ENCODE results near the gene EVX2. TPM values are rescaled to one million over a fixed set of nuclear protein-coding genes. Genes with fewer than 3 reads are reported as not detected.

The EVX2 gene
- total RNA-seq, 1 donor from 2014 or later = not detected

GRCh38 chr2:176100547-176101140, 16.9 kb upstream of the EVX2 start:
- ATAC-seq (ENCODE audit: poor library complexity) (no peak), DNase-seq (no peak)
- intact Hi-C loops (cut with DNase I) = no loop called here

- intact Hi-C loops (cut with DNase I) = loop anchor here (5.0 kb wide), 1 partner anchor 733 kb away; no protein-coding TSS in a partner anchor
- no peak for ATAC-seq (ENCODE audit: poor library complexity)
- no peak for DNase-seq
Measured at GRCh38 chr2:176099728-176100546, 16.2 kb upstream of the EVX2 start, which contains the start of gene HOXD12. Gene HOXD12, plus strand, starts transcription at chr2:176099795. Its CDS starts 7 bp downstream, at chr2:176099802.

GRCh38 chr2:176099159-176099727, 15.5 kb upstream of the EVX2 start:
- no peak for ATAC-seq (ENCODE audit: poor library complexity)
- DNase-seq = no peak
- intact Hi-C loops (cut with DNase I) = loop anchor here (5.0 kb wide), 1 partner anchor 732 kb away; no protein-coding TSS in a partner anchor

DNA sequence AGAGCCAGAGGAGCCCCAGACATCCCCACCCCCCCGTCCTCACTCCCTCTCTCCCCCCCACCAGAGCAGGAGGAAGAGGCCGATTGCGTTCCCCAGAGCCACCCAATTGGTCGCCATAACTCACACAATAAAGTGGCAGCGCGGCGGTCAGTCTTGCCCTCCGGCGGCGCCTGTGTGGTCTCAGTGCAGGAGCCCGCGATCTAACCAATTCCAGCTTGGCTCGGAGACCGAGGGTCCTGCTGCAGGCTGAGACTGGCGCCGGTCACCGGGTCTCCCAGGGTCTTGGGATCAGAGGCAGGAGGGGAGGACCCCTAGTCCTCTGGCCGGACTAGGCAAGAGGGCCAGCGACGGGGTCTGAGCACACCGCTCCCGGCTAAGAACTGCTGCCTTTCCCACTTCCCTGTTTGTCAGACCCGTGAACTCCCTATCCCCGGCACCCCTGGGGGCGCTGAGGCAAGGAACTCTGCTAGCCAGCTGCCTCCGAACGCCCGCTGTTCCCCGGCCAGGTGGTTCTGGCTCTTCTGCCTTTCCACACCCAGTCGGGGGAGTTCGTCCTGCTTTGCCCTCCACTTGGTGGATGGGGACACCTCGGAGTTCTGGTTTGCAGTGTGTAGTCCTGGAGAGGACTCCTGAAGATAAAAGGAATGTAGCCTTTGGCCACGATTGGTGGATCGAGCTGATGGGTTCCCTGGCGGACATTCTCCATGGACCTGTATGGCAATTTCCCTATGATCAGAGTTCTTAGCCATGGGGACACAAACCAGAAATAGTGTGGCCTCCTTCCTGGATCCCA, 14.8 kb upstream of the EVX2 start:
- intact Hi-C loops (cut with DNase I) = loop anchor here (5.0 kb wide), 1 partner anchor 731 kb away; no protein-coding TSS in a partner anchor
- DNase-seq = no peak
- peak; percentile 10 for ATAC-seq (ENCODE audit: poor library complexity)

GRCh38 chr2:176097820-176098365, 14.1 kb upstream of the EVX2 start:
- DNase-seq (no peak), ATAC-seq (ENCODE audit: poor library complexity) (no peak)
- intact Hi-C loops (cut with DNase I) = loop anchor here (5.0 kb wide), 1 partner anchor 731 kb away; no protein-coding TSS in a partner anchor

DNA sequence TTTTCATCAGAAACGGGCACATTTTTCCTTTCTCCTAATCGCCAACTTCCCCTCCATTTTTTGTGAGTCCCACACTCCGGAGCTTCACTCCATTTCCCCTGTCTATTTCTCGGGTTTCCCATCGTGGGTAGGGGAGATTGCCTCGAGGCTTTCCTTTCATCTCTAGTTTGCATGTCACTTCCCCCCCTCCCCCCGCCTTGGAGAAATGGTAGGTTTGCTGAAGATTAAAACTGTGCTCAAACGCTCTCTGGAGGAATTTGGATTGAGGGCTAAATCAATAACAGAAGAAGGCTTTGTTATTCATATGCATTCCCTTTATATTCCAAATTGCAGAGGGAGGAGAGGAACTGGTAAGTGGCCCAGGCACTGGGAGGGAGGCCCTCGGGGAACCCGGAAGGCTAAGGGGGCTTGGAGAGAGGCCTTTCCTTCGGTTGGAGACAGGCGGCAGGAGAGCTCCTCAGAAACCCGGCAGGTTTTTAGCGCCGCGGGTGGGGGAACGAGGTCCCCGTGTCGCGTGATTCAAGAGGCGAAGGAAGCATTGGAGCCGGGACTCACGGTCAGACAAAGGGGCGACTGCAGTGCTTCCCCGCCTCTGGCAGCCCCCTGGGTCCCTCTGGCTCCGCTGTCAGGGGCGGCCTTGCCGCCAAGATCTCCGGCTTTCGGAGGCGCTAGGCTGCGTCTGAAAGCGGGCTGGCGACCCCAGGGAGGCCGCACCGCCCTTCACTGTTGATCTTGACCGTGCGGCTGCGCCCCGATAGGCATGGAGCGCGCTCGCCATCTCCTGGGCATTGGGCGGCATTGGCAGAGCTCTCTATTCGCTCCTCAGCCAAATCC, 13.4 kb upstream of the EVX2 start:
- DNase-seq (peak; percentile 72), ATAC-seq (ENCODE audit: poor library complexity) (peak; percentile 94)
- intact Hi-C loops (cut with DNase I) = loop anchor here (5.0 kb wide), 1 partner anchor 730 kb away; no protein-coding TSS in a partner anchor

DNA sequence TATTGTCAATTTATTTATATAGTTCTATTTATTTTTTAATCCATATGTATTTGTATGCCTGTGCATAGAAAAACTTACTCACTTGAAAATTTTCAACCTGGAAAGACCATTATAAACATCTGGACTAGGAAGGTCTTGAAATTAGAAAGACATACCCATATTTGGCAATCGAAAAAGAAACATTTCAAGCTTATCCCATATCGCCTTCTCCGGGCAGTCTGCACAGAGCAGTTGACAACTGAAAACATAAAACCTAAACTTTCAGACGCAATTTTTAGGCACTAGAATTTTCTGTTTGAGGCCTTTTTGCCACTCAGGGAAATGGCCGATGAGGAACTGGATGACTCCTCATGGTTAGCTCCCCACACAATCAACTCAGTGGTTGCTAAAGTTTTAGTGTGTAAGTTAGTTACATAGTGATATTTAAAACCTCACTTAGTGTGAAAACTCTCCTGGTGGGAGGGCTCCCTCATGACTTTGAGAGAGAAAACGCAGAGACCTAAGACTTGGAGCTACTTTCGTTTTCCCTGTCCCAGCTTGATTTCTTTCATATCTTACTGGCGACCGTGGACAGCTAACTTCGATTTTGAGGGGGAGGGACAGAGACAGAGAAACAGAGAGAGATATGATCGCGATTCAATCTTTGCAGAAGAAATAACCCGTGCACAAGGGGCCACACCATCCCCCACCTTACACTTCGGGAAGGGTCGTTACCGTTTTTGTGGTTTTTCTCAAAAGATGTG, 12.7 kb upstream of the EVX2 start:
- no peak for ATAC-seq (ENCODE audit: poor library complexity)
- intact Hi-C loops (cut with DNase I) = loop anchor here (5.0 kb wide), 1 partner anchor 729 kb away; no protein-coding TSS in a partner anchor
- no peak for DNase-seq

GRCh38 chr2:176095421-176095820, 11.7 kb upstream of the EVX2 start:
- DNase-seq (no peak), ATAC-seq (ENCODE audit: poor library complexity) (no peak)
- intact Hi-C loops (cut with DNase I) = loop anchor here (5.0 kb wide), 1 partner anchor 728 kb away; no protein-coding TSS in a partner anchor

DNA sequence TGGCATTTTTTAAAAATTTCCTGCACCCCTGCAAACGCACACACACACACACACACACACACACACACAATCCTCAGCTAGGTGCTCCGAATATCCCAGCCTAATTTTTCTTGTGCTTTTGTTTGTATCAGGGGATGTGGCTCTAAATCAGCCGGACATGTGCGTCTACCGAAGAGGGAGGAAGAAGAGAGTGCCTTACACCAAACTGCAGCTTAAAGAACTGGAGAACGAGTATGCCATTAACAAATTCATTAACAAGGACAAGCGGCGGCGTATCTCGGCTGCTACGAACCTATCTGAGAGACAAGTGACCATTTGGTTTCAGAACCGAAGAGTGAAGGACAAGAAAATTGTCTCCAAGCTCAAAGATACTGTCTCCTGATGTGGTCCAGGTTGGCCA, 10.6 kb upstream of the EVX2 start:
- DNase-seq = no peak
- no peak for ATAC-seq (ENCODE audit: poor library complexity)
- intact Hi-C loops (cut with DNase I) = no loop called here

DNA sequence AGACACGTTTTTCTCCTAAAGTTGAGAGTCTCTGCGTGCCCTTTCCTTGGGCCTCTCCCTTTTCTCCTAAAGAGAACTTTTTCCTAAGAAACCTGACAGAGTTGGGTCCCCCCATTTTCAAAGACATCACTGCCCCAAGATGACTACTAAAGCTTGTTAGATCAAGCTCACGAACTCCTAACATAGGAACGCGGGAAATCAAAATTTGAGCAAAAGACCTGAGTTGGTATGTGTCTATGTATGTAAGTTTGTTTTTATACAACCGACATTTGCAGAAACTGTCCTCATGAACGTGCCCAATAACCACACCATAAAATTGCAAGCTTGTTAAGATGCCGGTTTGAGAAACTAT, 10.1 kb upstream of the EVX2 start:
- ATAC-seq (ENCODE audit: poor library complexity) (no peak), DNase-seq (no peak)
- intact Hi-C loops (cut with DNase I) = no loop called here

DNA sequence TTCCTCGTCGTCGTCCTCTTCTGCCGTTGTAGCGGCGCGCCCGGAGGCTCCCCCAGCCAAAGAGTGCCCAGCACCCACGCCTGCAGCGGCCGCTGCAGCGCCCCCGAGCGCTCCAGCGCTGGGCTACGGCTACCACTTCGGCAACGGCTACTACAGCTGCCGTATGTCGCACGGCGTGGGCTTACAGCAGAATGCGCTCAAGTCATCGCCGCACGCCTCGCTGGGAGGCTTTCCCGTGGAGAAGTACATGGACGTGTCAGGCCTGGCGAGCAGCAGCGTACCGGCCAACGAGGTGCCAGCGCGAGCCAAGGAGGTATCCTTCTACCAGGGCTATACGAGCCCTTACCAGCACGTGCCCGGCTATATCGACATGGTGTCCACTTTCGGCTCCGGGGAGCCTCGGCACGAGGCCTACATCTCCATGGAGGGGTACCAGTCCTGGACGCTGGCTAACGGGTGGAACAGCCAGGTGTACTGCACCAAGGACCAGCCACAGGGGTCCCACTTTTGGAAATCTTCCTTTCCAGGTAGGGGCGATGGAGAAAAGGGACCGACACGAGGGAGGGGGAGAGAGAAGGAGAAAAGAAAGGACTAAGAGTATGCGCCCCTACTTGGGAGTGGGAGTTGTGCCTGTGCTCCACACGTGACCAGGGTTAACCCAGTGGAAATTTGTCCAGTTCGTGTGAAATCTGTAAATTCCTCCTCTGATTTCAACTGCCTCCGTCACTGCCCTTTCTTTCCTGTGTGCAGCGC, 9.6 kb upstream of the EVX2 start:
- ATAC-seq (ENCODE audit: poor library complexity) = no peak
- no peak for DNase-seq
- intact Hi-C loops (cut with DNase I) = no loop called here

DNA sequence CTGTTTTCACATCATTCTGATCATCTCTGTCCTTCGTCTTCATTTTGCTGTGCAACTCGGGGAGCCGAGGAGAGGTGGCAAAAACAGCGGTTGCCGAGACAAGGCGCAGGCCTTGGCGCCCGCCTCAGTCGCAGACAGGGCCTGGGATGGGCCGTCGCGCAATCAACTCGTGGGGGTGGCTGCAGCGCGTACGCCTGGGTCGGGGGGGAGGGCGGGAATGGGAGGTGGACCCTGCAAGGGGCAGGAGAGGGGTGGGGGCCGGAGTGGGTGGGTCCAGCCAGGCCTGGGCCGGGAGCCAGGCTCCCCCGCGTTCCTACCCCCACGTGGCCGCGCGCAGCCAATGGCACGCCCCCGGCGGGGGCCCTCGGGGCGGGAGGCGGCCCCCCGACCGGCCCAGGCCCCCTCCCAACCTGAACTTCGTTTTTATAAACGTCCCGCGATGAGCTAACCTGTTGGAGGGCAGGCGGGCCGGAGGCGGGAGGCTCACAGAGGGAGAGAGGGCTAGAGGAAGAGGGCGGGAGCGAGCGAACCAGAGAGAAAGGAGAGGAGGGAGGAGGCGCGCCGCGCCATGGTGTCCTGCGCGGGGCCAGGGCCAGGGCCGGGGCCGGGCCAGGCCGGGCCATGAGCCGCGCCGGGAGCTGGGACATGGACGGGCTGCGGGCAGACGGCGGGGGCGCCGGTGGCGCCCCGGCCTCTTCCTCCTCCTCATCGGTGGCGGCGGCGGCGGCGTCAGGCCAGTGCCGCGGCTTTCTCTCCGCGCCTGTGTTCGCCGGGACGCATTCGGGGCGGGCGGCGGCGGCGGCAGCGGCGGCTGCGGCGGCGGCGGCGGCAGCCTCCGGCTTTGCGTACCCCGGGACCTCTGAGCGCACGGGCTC, 8.7 kb upstream of the EVX2 start, which contains the start of gene HOXD13:
Gene HOXD13, plus strand, starts transcription at position 452 of the 875 bp plus-strand sequence. Its CDS starts 170 bp downstream, at position 622.
- no peak for ATAC-seq (ENCODE audit: poor library complexity)
- intact Hi-C loops (cut with DNase I) = no loop called here
- DNase-seq = no peak

DNA sequence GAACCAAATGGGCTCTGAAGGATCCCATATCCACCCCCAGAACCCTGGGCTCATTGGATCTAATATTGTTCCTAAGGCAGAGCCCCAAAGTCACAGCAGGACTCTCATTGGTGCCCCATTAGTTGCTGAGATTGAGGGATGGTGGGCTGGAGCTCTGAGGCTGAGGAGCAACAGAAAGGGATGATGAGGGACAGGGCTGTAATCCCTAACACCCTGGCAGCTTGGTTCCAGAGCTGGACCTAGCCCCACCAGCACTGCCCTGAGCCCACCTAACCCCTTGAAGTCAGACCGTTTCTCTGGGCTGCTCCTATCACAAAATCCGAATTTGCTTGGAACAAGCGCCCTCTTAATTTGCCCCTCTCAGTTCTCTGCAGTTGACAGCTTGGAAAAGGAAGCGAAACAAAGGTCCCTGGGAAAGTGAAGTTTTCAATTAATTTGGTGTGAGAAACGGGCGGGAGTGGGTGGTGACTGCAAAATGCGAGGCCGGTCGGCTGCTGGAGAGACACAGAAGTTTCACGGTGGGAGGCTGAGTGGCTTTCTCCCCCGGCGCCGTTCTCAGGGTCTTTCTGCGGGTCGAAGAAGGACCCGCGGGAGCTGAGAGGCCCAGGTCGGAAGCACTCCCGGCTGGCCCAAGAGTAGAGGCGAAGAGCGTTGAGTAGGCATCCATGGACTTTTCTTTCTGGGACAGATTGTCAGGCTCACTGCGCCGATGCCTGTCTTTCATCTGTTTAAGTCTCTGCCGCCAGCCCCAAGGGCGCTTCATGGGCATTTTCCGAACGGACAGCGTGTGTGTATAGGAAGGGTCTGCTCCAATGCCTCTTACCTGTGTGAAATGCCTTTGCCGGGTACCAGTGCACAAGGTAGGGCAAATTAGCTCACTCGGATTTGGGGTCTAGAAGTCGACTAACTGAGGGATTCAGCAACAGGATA, 7.8 kb upstream of the EVX2 start:
- DNase-seq = no peak
- ATAC-seq (ENCODE audit: poor library complexity) = no peak
- intact Hi-C loops (cut with DNase I) = no loop called here

DNA sequence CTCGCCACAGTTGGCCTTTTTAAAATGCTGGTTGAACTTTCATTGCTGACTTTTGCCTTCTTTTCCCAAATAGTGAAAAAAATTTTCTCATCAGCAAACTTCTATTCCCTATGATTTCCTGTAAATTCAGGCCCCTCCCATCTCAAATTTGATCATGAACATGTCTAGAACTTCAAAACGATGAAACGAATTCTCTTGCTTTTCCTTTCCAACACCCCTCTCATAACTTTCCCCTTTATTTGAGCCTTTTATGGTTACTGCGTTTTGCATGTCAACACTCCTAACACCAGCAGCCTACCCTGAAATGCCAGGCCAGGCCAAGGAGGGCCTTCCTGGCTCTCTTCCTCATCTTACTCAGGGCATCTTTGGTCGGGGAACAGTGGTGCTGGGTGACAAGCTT, 7.1 kb upstream of the EVX2 start:
- ATAC-seq (ENCODE audit: poor library complexity) = no peak
- intact Hi-C loops (cut with DNase I) = no loop called here
- DNase-seq = no peak

Measured in Right ventricle myocardium superior (tissue), 1 donor.